Fibroblast of lung (primary cell): ENCODE results near the gene BACH1. TPM values are rescaled to one million over a fixed set of nuclear protein-coding genes. Genes with fewer than 3 reads are reported as not detected.
"Not testable (repeated sequence)": the region's sequence is repeated elsewhere in the genome, so short reads cannot be mapped to it uniquely, and the experiment has no call there.

Experiments
- DNase-seq, 2 donors: peaks; one replicate each; pipeline versions ENCODE4 v3.0.0 to v3.0.0-alpha.2; 2010; ENCODE audit warnings: low read depth in 2 of 2
- H2AFZ ChIP-seq: 2 replicates; pipeline ENCODE4 v1.5.1; 2012; ENCODE audit warnings: low read length, control low read depth, inconsistent platforms
- H3K27ac ChIP-seq: 2 replicates; pipeline ENCODE4 v1.5.1; 2011; ENCODE audit warnings: low read length, control low read depth; ENCODE audit not compliant: insufficient read depth
- H3K27me3 ChIP-seq: 2 replicates; pipeline ENCODE4 v1.5.1; 2011; ENCODE audit warnings: mild to moderate bottlenecking, low read length; ENCODE audit not compliant: control insufficient read depth, insufficient read depth
- H3K36me3 ChIP-seq: 2 replicates; pipeline ENCODE4 v1.5.1; 2011; ENCODE audit warnings: low read length; ENCODE audit not compliant: control insufficient read depth, insufficient read depth
- H3K4me1 ChIP-seq: 2 replicates; pipeline ENCODE4 v1.5.1; 2011; ENCODE audit warnings: low read length; ENCODE audit not compliant: control insufficient read depth, insufficient read depth; ENCODE audit errors: extremely low read depth
- H3K4me2 ChIP-seq: 2 replicates; pipeline ENCODE4 v1.5.1; 2011; ENCODE audit warnings: low read length, control low read depth; ENCODE audit not compliant: insufficient read depth; ENCODE audit errors: extremely low read depth
- H3K4me3 ChIP-seq, 4 experiments: fragments of 200-600 bp in 1 of 4; sonication (generic) in 1 of 4; replicated peaks in 1 of 4; 2 replicates each; pipeline ENCODE4 v1.5.1; 2011 to 2016; ENCODE audit warnings: low read length in 4 of 4, low read depth in 3 of 4, mild to moderate bottlenecking in 3 of 4, control low read depth in 2 of 4, inconsistent platforms in 1 of 4, mixed read lengths in 1 of 4; ENCODE audit not compliant: insufficient read depth in 1 of 4; ENCODE audit errors: control extremely low read depth in 1 of 4
- H3K79me2 ChIP-seq: 2 replicates; pipeline ENCODE4 v1.5.1; 2012; ENCODE audit warnings: mild to moderate bottlenecking, low read length, inconsistent platforms; ENCODE audit not compliant: control insufficient read depth, insufficient read depth
- H3K9ac ChIP-seq: 2 replicates; pipeline ENCODE4 v1.5.1; 2011; ENCODE audit warnings: mild to moderate bottlenecking, low read length, control low read depth; ENCODE audit not compliant: insufficient read depth
- H3K9me3 ChIP-seq: 2 replicates; pipeline ENCODE4 v1.5.1; 2012; ENCODE audit warnings: low read depth, low read length; ENCODE audit not compliant: control insufficient read depth, insufficient read depth
- H4K20me1 ChIP-seq: 2 replicates; pipeline ENCODE4 v1.5.1; 2011; ENCODE audit warnings: low read length; ENCODE audit not compliant: control insufficient read depth, insufficient read depth; ENCODE audit errors: extremely low read depth
- CTCF ChIP-seq, 2 donors: IDR thresholded peaks in 1 of 2; conservative IDR thresholded peaks in 1 of 2; 1 replicate in 1 of 2; 2 replicates in 1 of 2; pipeline ENCODE4 v1.5.1; 2011 to 2012; ENCODE audit warnings: low read length in 2 of 2, control low read depth in 1 of 2, inconsistent platforms in 1 of 2, low read depth in 1 of 2, mild to moderate bottlenecking in 1 of 2
- EZH2 ChIP-seq: IDR thresholded peaks from 2 replicates; pipeline ENCODE4 v1.5.1; 2012; ENCODE audit warnings: low read length, control low read depth, mild to moderate bottlenecking; ENCODE audit errors: missing control alignments
- polyA minus RNA-seq: library from RNA; depleted of rRNA, polyadenylated mRNA; stranded (reverse); fragments of >200 nt; gene quantifications from 2 replicates; pipeline ENCODE4 v1.2.3, GENCODE V29; 2011; ENCODE audit warnings: low replicate concordance
- polyA plus RNA-seq, 2 donors: library from polyadenylated mRNA; depleted of rRNA in 1 of 2; stranded (reverse) in 1 of 2; unstranded in 1 of 2; fragments of >200 nt; gene quantifications; 2 replicates each; pipeline ENCODE4 v1.2.1, GENCODE V29; 2011 to 2012; ENCODE audit warnings: missing spikeins in 1 of 2
- total RNA-seq: library from RNA; depleted of rRNA; stranded (reverse); fragments of >200 nt; gene quantifications from 2 replicates; pipeline ENCODE4 v1.2.1, GENCODE V29; 2014

BACH1 gene
- total RNA-seq (127 and 138 TPM in 2 replicates), polyA plus RNA-seq (36.4 and 38.2 TPM in 2 replicates), polyA minus RNA-seq (58.0 and 88.5 TPM in 2 replicates)
- polyA plus RNA-seq (2012) = 16.9 and 22.6 TPM in 2 replicates

DNA sequence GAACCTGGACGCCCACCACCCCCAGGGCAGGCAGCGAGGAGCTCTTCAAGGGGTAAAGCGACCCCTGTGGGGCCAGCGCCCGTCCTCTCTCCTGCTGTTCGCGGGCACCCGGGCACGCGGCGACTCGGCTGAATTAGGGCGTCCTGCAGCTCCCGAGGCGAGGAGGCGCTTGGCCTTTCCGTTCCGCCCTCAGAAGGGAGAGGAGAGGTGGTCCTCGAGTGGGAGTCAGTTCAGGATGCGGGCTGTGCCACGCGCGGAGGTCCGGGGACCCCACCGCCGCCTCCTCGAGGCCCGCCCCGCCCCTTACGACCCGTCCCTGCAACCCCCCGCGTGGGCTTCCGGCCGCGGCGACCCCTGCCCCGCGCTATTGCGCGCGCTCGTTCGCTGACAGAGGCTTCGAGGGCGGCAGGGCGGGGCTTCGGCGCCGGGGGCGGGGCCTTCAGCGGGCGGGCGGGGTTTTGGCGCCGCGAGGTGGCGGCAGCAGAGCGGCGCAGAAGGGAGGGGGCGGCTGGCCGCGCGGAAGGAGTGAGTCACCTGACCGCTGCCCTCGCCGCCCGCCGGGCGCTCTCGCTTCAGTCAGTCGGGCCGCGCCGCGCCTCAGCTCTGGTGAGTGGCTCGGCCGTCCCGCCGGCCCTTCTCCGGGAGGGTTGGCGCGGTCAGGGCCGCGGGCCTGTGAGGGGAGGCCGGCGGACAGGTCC lies at the start of gene BACH1:
TSS of gene BACH1 (plus strand) at position 575 of the 698 bp plus-strand sequence. CDS start 22,359 bp downstream, outside the sequence.
- no peaks in the 10 kb centered on the region for H3K27me3 ChIP-seq
- H3K9me3 ChIP-seq = no peaks in the 10 kb centered on the region
- TF ChIP-seq CTCF (conservative IDR thresholded peaks at IDR 0.05 in 1 of 2, IDR thresholded peaks at IDR 0.05 in 1 of 2; ENCODE audit: low read depth in 1 of 2, low read length in 2 of 2) = peak in 1 of 2 donors; percentile 7
- TF ChIP-seq EZH2 = no peak
- H3K79me2 ChIP-seq = peaks cover 43% of the 10 kb centered on the region
- H4K20me1 ChIP-seq = no peaks in the 10 kb centered on the region
- H3K36me3 ChIP-seq = no peaks in the 10 kb centered on the region
- peaks cover 2% of the 10 kb centered on the region for H3K4me1 ChIP-seq
- peak within 1 kb of the TSS; percentile 97 for H3K27ac ChIP-seq
- H3K4me2 ChIP-seq = peak within 1 kb of the TSS; percentile 69
- H3K4me3 ChIP-seq = peak within 1 kb of the TSS; percentile 82 to 100 (median 90)
- H2AFZ ChIP-seq = peak within 1 kb of the TSS; percentile 46
- peak within 1 kb of the TSS; percentile 96 for H3K9ac ChIP-seq
- peak; percentile 91 for DNase-seq

DNA sequence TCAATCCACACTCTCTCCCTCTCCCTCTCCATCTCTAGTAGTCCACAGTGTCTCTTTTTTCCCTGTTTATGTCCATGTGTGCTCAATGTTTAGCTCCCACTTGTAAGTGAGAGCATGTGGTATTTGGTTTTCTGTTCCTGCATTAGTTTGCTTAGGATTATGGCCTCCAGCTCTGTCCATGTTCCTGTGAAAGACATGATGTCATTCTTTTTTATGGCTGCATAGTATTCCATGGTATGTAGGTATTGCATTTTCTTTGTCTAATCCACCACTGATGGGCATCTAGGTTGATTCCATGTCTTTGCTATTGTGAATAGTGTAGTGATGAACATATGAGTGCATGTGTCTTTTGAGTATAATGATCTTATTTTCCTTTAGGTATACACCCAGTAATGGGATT lies 49.4 kb upstream of the BACH1 start:
- H2AFZ ChIP-seq, H3K4me1 ChIP-seq, H3K27ac ChIP-seq, H3K9ac ChIP-seq, H3K4me2 ChIP-seq, H3K79me2 ChIP-seq, H3K27me3 ChIP-seq, H3K9me3 ChIP-seq, DNase-seq, H3K4me3 ChIP-seq, H4K20me1 ChIP-seq, H3K36me3 ChIP-seq: not testable (repeated sequence)

DNA sequence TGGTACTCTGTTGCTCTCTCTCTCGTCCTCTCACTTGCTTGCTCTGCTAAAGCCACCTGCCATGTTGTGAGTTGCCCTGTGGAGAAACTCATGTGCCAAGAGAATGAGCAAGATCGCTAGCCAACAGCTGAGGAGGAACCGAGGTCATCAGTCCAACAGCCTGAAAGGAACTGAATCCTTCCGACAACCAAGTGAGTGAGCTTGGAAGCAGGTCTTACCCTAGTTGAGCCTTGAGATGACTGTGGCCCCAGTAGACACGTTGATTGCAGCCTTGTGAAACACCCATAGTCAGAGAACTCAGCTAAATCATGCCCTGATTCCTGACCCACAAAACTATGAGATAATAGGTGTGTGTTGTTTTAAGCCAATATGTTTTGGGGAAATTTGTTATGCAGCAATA lies 48.1 kb upstream of the BACH1 start:
- H2AFZ ChIP-seq = peak overlapping the region; percentile 7
- H3K4me2 ChIP-seq = no peak overlapping the region
- H4K20me1 ChIP-seq = no peaks in the 10 kb centered on the region
- H3K36me3 ChIP-seq = no peaks in the 10 kb centered on the region
- H3K9me3 ChIP-seq = no peaks in the 10 kb centered on the region
- no peaks in the 10 kb centered on the region for H3K4me1 ChIP-seq
- H3K27ac ChIP-seq = no peak overlapping the region
- H3K27me3 ChIP-seq = no peaks in the 10 kb centered on the region
- H3K9ac ChIP-seq = no peak overlapping the region
- no peak overlapping the region for H3K4me3 ChIP-seq
- no peak for DNase-seq
- TF ChIP-seq CTCF (conservative IDR thresholded peaks at IDR 0.05 in 1 of 2, IDR thresholded peaks at IDR 0.05 in 1 of 2; ENCODE audit: low read depth in 1 of 2, low read length in 2 of 2) (no peak), EZH2 (no peak)
- no peaks in the 10 kb centered on the region for H3K79me2 ChIP-seq

GRCh38 chr21:29253861-29254260 lies 44.9 kb upstream of the BACH1 start:
- not testable (repeated sequence) for H2AFZ ChIP-seq, H3K4me2 ChIP-seq, H4K20me1 ChIP-seq, H3K27ac ChIP-seq, H3K27me3 ChIP-seq, H3K79me2 ChIP-seq, H3K4me3 ChIP-seq, H3K9me3 ChIP-seq, H3K36me3 ChIP-seq, DNase-seq, H3K4me1 ChIP-seq, H3K9ac ChIP-seq
